ENCODE data around the gene PLP1. TPM values are rescaled to one million over a fixed set of nuclear protein-coding genes. Genes with fewer than 3 reads are reported as not detected.

The PLP1 gene
- total and polyA plus RNA-seq, 2 of the 8 experiments (the other 6 are each of a cell fraction or from before 2014, with no cell fraction given) = 49.2 to 218 TPM

- Histone ChIP-seq H3K14ac (ENCODE audit: insufficient read length) (no peak overlapping the region), H2AFZ (ENCODE audit: low read length) (no peak overlapping the region), H3K79me1 (ENCODE audit: low read depth, low read length) (no peaks in the 10 kb centered on the region), H3K4me2 (ENCODE audit: insufficient read depth in 1 of 2, low read depth in 2 of 2, low read length in 2 of 2) (no peak overlapping the region), H2BK120ac (replicated peaks; ENCODE audit: low read depth, low read length) (no peak overlapping the region), H2BK5ac (ENCODE audit: low read depth, low read length) (no peak overlapping the region), H4K20me1 (replicated peaks in 1 of 2; ENCODE audit: control insufficient read depth in 1 of 2, insufficient read depth in 2 of 2, low read length in 2 of 2) (peaks cover 0 to 3% of the 10 kb centered on the region in 2 experiments), H3K4me3 (ENCODE audit: extremely low read depth in 1 of 4, insufficient read depth in 2 of 4, low read depth in 3 of 4, low read length in 4 of 4) (no peak overlapping the region), H4K91ac (replicated peaks; ENCODE audit: insufficient read length, low read length) (no peak overlapping the region), H3K18ac (ENCODE audit: extremely low read depth, low read length) (no peak overlapping the region), H2BK20ac (ENCODE audit: low read length) (no peak overlapping the region), H3K27ac (ENCODE audit: low read depth, low read length) (no peak overlapping the region), H4K8ac (ENCODE audit: extremely low read depth, insufficient read depth, low read length) (no peak overlapping the region), H2AK5ac (ENCODE audit: low read depth, low read length) (no peak overlapping the region), H3K4me1 (replicated peaks in 1 of 4; ENCODE audit: control insufficient read depth in 3 of 4, insufficient read depth in 4 of 4, low read length in 3 of 4) (peaks cover 0 to 5% (median 4%) of the 10 kb centered on the region in 4 experiments; a peak in 4 of 7 replicates), H3K27me3 (replicated peaks in 1 of 4; ENCODE audit: control insufficient read depth in 3 of 4, extremely low read depth in 1 of 4, insufficient read depth in 3 of 4, low read length in 3 of 4) (no peaks in the 10 kb centered on the region), H3K4ac (replicated peaks; ENCODE audit: insufficient read length, low read depth, low read length) (no peak overlapping the region), H3K23ac (ENCODE audit: insufficient read length) (no peak overlapping the region), H3K79me2 (ENCODE audit: control insufficient read depth in 1 of 2, insufficient read depth in 2 of 2, low read length in 2 of 2) (no peaks in the 10 kb centered on the region), H3K56ac (replicated peaks; ENCODE audit: insufficient read length, low read depth, low read length) (no peak overlapping the region), H3K9me3 (ENCODE audit: insufficient read depth in 2 of 2, low read depth in 1 of 2, low read length in 1 of 2) (no peaks in the 10 kb centered on the region), H2BK12ac (ENCODE audit: low read depth, low read length) (no peak overlapping the region), H3K36me3 (ENCODE audit: control insufficient read depth in 2 of 4, insufficient read depth in 4 of 4, low read length in 3 of 4) (peaks cover 0 to 34% (median 5%) of the 10 kb centered on the region in 4 experiments; a peak in 4 of 8 replicates), H4K5ac (ENCODE audit: insufficient read length, low read depth, low read length) (no peak overlapping the region), H3K9ac (replicated peaks in 1 of 4; ENCODE audit: extremely low read depth in 1 of 4, low read depth in 3 of 4, low read length in 3 of 4) (no peak overlapping the region), H3K23me2 (ENCODE audit: low read depth, low read length) (no peaks in the 10 kb centered on the region), H2BK15ac (ENCODE audit: low read length) (no peak overlapping the region)
- ChIA-PET POLR2A (ENCODE audit: partially characterized antibody) (interaction anchor here (1.1 to 4.8 kb wide), 4 partner anchors 9 to 29 kb away, joined by 3 to 26 read pairs (median 22); no protein-coding TSS in a partner anchor), CTCF (ENCODE audit: partially characterized antibody) (interaction anchor here (1.3 kb wide), 1 partner anchor 26 kb away, joined by 3 read pairs; no protein-coding TSS in a partner anchor)
- FAIRE-seq (no peak), DNase-seq (ENCODE audit: low read depth in 1 of 2, low spot score in 2 of 2) (no peak)
- 88% methylated on average over 1 of the region's 1 CpG; no CpG with 5 or more reads in 1 of the 2 experiments for WGBS, 2 experiments (ENCODE audit: extremely low coverage in 1 of 2, insufficient coverage in 1 of 2, insufficient read length in 1 of 2, insufficient replicate concordance in 2 of 2, low coverage in 1 of 2, low lambda C conversion rate in 2 of 2, missing lambda C conversion rate in 1 of 2)
- TF ChIP-seq CHD1 (IDR thresholded peaks at IDR 0.05; ENCODE audit: low read depth, low read length) (no peak), CBX8 (IDR thresholded peaks at IDR 0.05; ENCODE audit: borderline replicate concordance, low read depth, low read length) (no peak), NRF1 (IDR thresholded peaks at IDR 0.05; ENCODE audit: low read depth, low read length) (no peak), POLR2AphosphoS5 (IDR thresholded peaks at IDR 0.05; ENCODE audit: low read depth, low read length) (no peak), CBX5 (IDR thresholded peaks at IDR 0.05; ENCODE audit: low read depth, low read length) (no peak)
Measured at GRCh38 chrX:103758555-103758954, 18.1 kb upstream of the PLP1 start.
